HG02759 (cell line): Measurements from ENCODE around the gene TARBP1.
"Not testable (repeated sequence)": the region's sequence is repeated elsewhere in the genome, so short reads cannot be mapped to it uniquely, and the experiment has no call there.

Experiments
- ATAC-seq: cut with Tn5 transposase; IDR thresholded peaks from one replicate; pipeline ENCODE4 v1.9.1; 2021; ENCODE audit warnings: mild to moderate bottlenecking, moderate library complexity; ENCODE audit not compliant: unreplicated experiment

TARBP1 gene

GRCh38 chr1:234507626-234508387 lies 28.8 kb upstream of the TARBP1 start:
- no peak for ATAC-seq

GRCh38 chr1:234507089-234507488 lies 28.1 kb upstream of the TARBP1 start:
- ATAC-seq: no peak

- ATAC-seq: no peak
These were observed 26.8 kb upstream of the TARBP1 start for GRCh38 chr1:234505769-234506102.

GRCh38 chr1:234504969-234505768 lies 26.2 kb upstream of the TARBP1 start:
- no peak for ATAC-seq

- ATAC-seq: not testable (repeated sequence)
These were observed 25.3 kb upstream of the TARBP1 start for GRCh38 chr1:234504251-234504650.

- ATAC-seq: no peak
These were observed 24.4 kb upstream of the TARBP1 start for GRCh38 chr1:234503193-234504050.

GRCh38 chr1:234502785-234503184 lies 23.8 kb upstream of the TARBP1 start:
- no peak for ATAC-seq

GRCh38 chr1:234500269-234500668 lies 21.3 kb upstream of the TARBP1 start:
- ATAC-seq: no peak

GRCh38 chr1:234499943-234500245 lies 20.9 kb upstream of the TARBP1 start:
- no peak for ATAC-seq

- ATAC-seq: no peak
These were observed 20.4 kb upstream of the TARBP1 start for GRCh38 chr1:234499119-234499942.

GRCh38 chr1:234498448-234499118 lies 19.6 kb upstream of the TARBP1 start:
- no peak for ATAC-seq

- ATAC-seq: no peak
These were observed 18.6 kb upstream of the TARBP1 start for GRCh38 chr1:234497589-234497988.

- ATAC-seq: peak; percentile 73
These were observed 16.4 kb upstream of the TARBP1 start for GRCh38 chr1:234495231-234495990.

GRCh38 chr1:234494049-234494448 lies 15.1 kb upstream of the TARBP1 start:
- ATAC-seq: no peak

GRCh38 chr1:234490793-234491479 lies 12.0 kb upstream of the TARBP1 start:
- ATAC-seq: no peak

GRCh38 chr1:234489698-234490077 lies 10.7 kb upstream of the TARBP1 start:
- no peak for ATAC-seq

- ATAC-seq: no peak
These were observed 10.2 kb upstream of the TARBP1 start for GRCh38 chr1:234489007-234489697.
